KMS-11 (cell line): ENCODE data around the gene COL1A1.
A peak's percentile ranks its signal among the peaks of the same experiment; 100 is the strongest.

Experiments used
- H2AFZ ChIP-seq: fragments of 200-600 bp; sonication (generic); 2 replicates; pipeline ENCODE4 v1.6.1; 2016; ENCODE audit warnings: antibody characterized with exemption, mixed run types, low read depth
- H3K27ac ChIP-seq: fragments of 200-600 bp; sonication (generic); 2 replicates; pipeline ENCODE4 v1.6.1; 2016; ENCODE audit warnings: mild to moderate bottlenecking, mixed run types
- H3K27me3 ChIP-seq: fragments of 200-600 bp; sonication (generic); 2 replicates; pipeline ENCODE4 v1.6.1; 2017; ENCODE audit warnings: mild to moderate bottlenecking, low read depth, mixed run types, moderate library complexity; ENCODE audit not compliant: insufficient read depth
- H3K36me3 ChIP-seq: fragments of 200-600 bp; sonication (generic); 2 replicates; pipeline ENCODE4 v1.6.1; 2017; ENCODE audit warnings: mild to moderate bottlenecking, mixed run types; ENCODE audit not compliant: insufficient read depth
- H3K4me1 ChIP-seq: fragments of 200-600 bp; sonication (generic); 2 replicates; pipeline ENCODE4 v1.6.1; 2016; ENCODE audit warnings: mild to moderate bottlenecking, low read depth, mixed run types; ENCODE audit not compliant: poor library complexity, severe bottlenecking
- H3K4me2 ChIP-seq: fragments of 200-600 bp; sonication (generic); 2 replicates; pipeline ENCODE4 v1.7.0; 2016; ENCODE audit warnings: mild to moderate bottlenecking, mixed run types
- H3K4me3 ChIP-seq: fragments of 200-600 bp; sonication (generic); IDR thresholded peaks from 2 replicates; pipeline ENCODE4 v1.6.1; 2017; ENCODE audit warnings: low read depth, low read length, mixed read lengths; ENCODE audit not compliant: insufficient read depth
- H3K79me2 ChIP-seq: fragments of 200-600 bp; sonication (generic); 2 replicates; pipeline ENCODE4 v1.6.1; 2016; ENCODE audit warnings: low read depth, mixed run types; ENCODE audit not compliant: insufficient read depth
- H3K9ac ChIP-seq: fragments of 200-600 bp; sonication (generic); 2 replicates; pipeline ENCODE4 v1.6.1; 2016; ENCODE audit warnings: mild to moderate bottlenecking, mixed run types
- H4K20me1 ChIP-seq: fragments of 200-600 bp; sonication (generic); 2 replicates; pipeline ENCODE4 v1.6.1; 2016; ENCODE audit warnings: mild to moderate bottlenecking, mixed run types; ENCODE audit not compliant: insufficient read depth
- TF ChIP-seq, protein P1 (sequence below): fragments of 200-600 bp; sonication (generic); conservative IDR thresholded peaks from 2 replicates; pipeline ENCODE4 v1.6.1; 2017; ENCODE audit warnings: low read depth, mild to moderate bottlenecking, antibody characterized with exemption, low read length, moderate library complexity, mixed read lengths

COL1A1 gene

DNA sequence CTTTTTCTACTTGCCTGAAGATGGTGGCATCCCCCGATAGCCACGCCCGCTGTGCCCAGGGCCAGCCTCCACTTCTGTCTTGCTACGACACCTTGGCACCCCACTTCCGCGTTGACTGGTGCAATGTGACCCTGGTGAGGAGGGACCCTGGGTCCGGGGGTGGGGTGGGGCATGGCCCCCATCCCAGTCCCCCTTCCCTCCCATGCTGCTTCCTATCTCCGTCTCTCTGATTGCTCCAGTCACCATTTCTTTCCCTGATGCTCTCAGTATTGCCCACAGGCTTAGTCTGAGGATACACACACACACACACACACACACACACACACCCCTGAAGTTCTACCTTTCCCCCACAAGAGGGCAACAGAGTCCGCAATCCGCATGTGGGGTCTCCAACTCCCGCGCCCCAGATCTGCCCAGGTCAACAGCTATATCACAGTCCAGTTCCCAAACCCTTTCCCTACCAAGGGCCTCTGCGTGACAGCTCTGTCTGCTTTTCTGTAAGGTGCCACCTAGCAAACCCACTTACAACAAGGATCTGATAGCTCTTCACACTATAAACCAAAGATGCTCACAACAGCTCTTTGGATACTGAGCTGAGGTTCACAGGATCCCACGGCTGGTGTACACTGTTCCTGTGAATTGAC is 32.2 kb downstream of the COL1A1 start:
- Histone ChIP-seq H2AFZ (0 out of 2 replicates have a peak overlapping the region, but pooled peaks have one; percentile 7), H3K79me2 (no peaks in the 10 kb centered on the region), H3K27ac (no peak overlapping the region; the same call in 1 of the 2 replicates), H3K4me3 (no peak overlapping the region), H3K36me3 (no peaks in the 10 kb centered on the region), H3K27me3 (no peaks in the 10 kb centered on the region), H4K20me1 (no peaks in the 10 kb centered on the region), H3K4me2 (no peak overlapping the region; the same call in 1 of the 2 replicates), H3K9ac (no peak overlapping the region), H3K4me1 (peaks cover 49% of the 10 kb centered on the region)
- TF ChIP-seq, protein P1, sequence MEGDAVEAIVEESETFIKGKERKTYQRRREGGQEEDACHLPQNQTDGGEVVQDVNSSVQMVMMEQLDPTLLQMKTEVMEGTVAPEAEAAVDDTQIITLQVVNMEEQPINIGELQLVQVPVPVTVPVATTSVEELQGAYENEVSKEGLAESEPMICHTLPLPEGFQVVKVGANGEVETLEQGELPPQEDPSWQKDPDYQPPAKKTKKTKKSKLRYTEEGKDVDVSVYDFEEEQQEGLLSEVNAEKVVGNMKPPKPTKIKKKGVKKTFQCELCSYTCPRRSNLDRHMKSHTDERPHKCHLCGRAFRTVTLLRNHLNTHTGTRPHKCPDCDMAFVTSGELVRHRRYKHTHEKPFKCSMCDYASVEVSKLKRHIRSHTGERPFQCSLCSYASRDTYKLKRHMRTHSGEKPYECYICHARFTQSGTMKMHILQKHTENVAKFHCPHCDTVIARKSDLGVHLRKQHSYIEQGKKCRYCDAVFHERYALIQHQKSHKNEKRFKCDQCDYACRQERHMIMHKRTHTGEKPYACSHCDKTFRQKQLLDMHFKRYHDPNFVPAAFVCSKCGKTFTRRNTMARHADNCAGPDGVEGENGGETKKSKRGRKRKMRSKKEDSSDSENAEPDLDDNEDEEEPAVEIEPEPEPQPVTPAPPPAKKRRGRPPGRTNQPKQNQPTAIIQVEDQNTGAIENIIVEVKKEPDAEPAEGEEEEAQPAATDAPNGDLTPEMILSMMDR: peak; percentile 96

DNA sequence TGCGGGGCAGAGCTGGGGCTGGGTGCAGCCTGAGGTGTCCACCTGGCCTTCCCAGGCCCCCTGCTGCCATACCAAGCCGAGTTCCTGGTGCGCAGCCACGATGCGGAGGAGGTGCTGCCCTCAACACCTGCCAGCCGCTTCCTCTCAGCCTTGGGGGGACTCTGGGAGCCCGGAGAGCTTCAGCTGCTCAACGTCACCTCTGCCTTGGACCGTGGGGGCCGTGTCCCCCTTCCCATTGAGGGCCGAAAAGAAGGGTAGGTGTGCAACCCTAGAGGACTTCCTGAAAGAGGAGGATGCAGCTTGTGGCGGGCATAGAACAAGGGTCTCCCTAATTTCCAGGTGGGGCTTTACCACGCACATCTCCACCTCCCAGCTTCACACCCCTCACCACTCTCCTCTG is 33.1 kb downstream of the COL1A1 start:
- Histone ChIP-seq H3K9ac (no peak overlapping the region), H3K4me1 (peaks cover 57% of the 10 kb centered on the region), H2AFZ (no peak overlapping the region), H3K27me3 (no peaks in the 10 kb centered on the region), H3K4me3 (no peak overlapping the region), H4K20me1 (no peaks in the 10 kb centered on the region), H3K27ac (no peak overlapping the region), H3K79me2 (no peaks in the 10 kb centered on the region), H3K4me2 (no peak overlapping the region), H3K36me3 (no peaks in the 10 kb centered on the region)
- TF ChIP-seq, protein P1: no peak

DNA sequence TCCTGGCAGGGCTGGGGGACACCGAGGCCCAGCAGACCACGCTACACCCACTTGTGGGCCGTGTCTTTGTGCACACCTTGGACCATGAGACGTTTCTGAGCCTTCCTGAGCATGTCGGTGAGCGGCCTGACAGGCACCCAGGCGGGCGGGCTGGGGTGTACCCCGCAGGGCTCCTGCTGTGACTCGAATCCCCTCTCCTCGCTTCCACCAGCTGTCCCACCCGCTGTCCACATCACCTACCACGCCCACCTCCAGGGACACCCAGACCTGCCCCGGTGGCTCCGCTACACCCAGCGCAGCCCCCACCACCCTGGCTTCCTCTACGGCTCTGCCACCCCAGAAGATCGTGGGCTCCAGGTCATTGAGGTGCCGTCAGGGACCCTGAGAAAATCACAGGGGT is 34.1 kb downstream of the COL1A1 start:
- H3K9ac ChIP-seq: no peak overlapping the region
- H3K79me2 ChIP-seq: no peaks in the 10 kb centered on the region
- no peak overlapping the region for H3K27ac ChIP-seq
- no peak overlapping the region for H3K4me3 ChIP-seq
- H3K4me1 ChIP-seq: peaks cover 51% of the 10 kb centered on the region
- H3K27me3 ChIP-seq: no peaks in the 10 kb centered on the region
- no peaks in the 10 kb centered on the region for H3K36me3 ChIP-seq
- TF ChIP-seq, protein P1: no peak
- no peak overlapping the region for H3K4me2 ChIP-seq
- H2AFZ ChIP-seq: no peak overlapping the region
- H4K20me1 ChIP-seq: no peaks in the 10 kb centered on the region

DNA sequence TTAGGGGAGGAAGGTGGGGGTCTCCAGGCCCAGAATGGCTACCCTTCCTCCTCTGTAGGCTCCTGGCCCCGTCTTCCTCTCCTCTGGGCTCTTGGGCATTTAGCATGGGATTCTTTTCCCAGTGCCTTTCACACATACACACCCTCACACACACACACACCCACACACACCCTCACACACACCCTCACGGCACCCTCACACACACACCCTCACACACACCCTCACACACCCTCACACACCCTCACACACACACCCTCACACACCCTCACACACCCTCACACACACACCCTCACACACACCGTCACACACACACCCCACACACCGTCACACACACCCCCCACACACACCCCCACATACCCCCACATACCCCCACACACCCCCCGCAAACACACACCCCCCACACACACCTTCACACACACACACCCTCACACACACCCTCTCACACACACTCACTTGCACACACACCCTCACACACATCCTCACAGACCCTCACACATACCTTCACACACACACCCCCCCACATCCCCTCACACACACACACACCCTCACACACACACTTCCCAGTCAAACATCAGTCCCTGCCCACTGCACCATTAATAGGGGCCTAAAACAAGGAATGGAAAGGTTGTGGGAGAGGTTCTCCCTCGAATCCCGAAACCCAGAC is 34.8 kb downstream of the COL1A1 start:
- no peak overlapping the region for H3K4me3 ChIP-seq
- TF ChIP-seq, protein P1: no peak
- H4K20me1 ChIP-seq: no peaks in the 10 kb centered on the region
- H3K79me2 ChIP-seq: no peaks in the 10 kb centered on the region
- H3K27ac ChIP-seq: no peak overlapping the region
- H2AFZ ChIP-seq: no peak overlapping the region
- no peaks in the 10 kb centered on the region for H3K27me3 ChIP-seq
- peaks cover 49% of the 10 kb centered on the region for H3K4me1 ChIP-seq
- no peak overlapping the region for H3K4me2 ChIP-seq
- H3K9ac ChIP-seq: no peak overlapping the region
- H3K36me3 ChIP-seq: no peaks in the 10 kb centered on the region
